GM18502 (cell line): ENCODE data around the gene RAPGEFL1.
"Not testable (repeated sequence)": the region's sequence is repeated elsewhere in the genome, so short reads cannot be mapped to it uniquely, and the experiment has no call there.

Source experiments
- ATAC-seq: cut with Tn5 transposase; IDR thresholded peaks from one replicate; pipeline ENCODE4 v1.9.1; 2021; ENCODE audit warnings: mild to moderate bottlenecking; ENCODE audit not compliant: unreplicated experiment, poor library complexity

The RAPGEFL1 gene

GRCh38 chr17:40198576-40198975 is 21.3 kb downstream of the RAPGEFL1 start:
- no peak for ATAC-seq

GRCh38 chr17:40203131-40203530 is 25.9 kb downstream of the RAPGEFL1 start:
- no peak for ATAC-seq

GRCh38 chr17:40206193-40206592 is 28.9 kb downstream of the RAPGEFL1 start:
- ATAC-seq, result not testable (repeated sequence)

- no peak for ATAC-seq
Observed at GRCh38 chr17:40209404-40210093, 32.3 kb downstream of the RAPGEFL1 start.

GRCh38 chr17:40213914-40214313 is 36.6 kb downstream of the RAPGEFL1 start:
- ATAC-seq, result not testable (repeated sequence)

- ATAC-seq, result no peak
Observed at GRCh38 chr17:40218006-40218739, 40.9 kb downstream of the RAPGEFL1 start.

GRCh38 chr17:40218740-40219593 is 41.7 kb downstream of the RAPGEFL1 start, which contains the start of gene WIPF2:
TSS of gene WIPF2 (plus strand) at chr17:40219304. CDS start at chr17:40256460, 37,156 bp downstream.
- ATAC-seq, result peak; percentile 93

- no peak for ATAC-seq
Observed at GRCh38 chr17:40219594-40220338, 42.5 kb downstream of the RAPGEFL1 start.

- no peak for ATAC-seq
Observed at GRCh38 chr17:40224718-40225550, 47.7 kb downstream of the RAPGEFL1 start.

GRCh38 chr17:40229146-40229545 is 51.9 kb downstream of the RAPGEFL1 start:
- ATAC-seq, result not testable (repeated sequence)

- ATAC-seq, result no peak
Observed at GRCh38 chr17:40230670-40231069, 53.4 kb downstream of the RAPGEFL1 start.

GRCh38 chr17:40231928-40232327 is 54.7 kb downstream of the RAPGEFL1 start:
- ATAC-seq, result not testable (repeated sequence)

- no peak for ATAC-seq
Observed at GRCh38 chr17:40241252-40241834, 64.1 kb downstream of the RAPGEFL1 start.

GRCh38 chr17:40242774-40243173 is 65.5 kb downstream of the RAPGEFL1 start:
- no peak for ATAC-seq

- ATAC-seq, result no peak
Observed at GRCh38 chr17:40243761-40244160, 66.5 kb downstream of the RAPGEFL1 start.

GRCh38 chr17:40244255-40244654 is 67.0 kb downstream of the RAPGEFL1 start:
- ATAC-seq, result no peak
